Peyer's patch (tissue), 4 donors: Measurements from ENCODE around the gene RMND1.

Experiments used
- CTCF ChIP-seq, 6 experiments: fragments of 450-650 bp in 4 of 6; fragments of 200-600 bp in 2 of 6; sonication (generic) in 1 of 6; IDR thresholded peaks; one replicate each; pipeline ENCODE4 v1.5.1; 2017 to 2019; ENCODE audit warnings: antibody characterized with exemption in 6 of 6, mild to moderate bottlenecking in 3 of 6, moderate library complexity in 1 of 6
- POLR2A ChIP-seq, 2 donors: fragments of 450-650 bp; IDR thresholded peaks; one replicate each; pipeline ENCODE4 v1.5.1; 2017; ENCODE audit warnings: antibody characterized with exemption in 2 of 2, mild to moderate bottlenecking in 2 of 2, moderate library complexity in 2 of 2

DNA sequence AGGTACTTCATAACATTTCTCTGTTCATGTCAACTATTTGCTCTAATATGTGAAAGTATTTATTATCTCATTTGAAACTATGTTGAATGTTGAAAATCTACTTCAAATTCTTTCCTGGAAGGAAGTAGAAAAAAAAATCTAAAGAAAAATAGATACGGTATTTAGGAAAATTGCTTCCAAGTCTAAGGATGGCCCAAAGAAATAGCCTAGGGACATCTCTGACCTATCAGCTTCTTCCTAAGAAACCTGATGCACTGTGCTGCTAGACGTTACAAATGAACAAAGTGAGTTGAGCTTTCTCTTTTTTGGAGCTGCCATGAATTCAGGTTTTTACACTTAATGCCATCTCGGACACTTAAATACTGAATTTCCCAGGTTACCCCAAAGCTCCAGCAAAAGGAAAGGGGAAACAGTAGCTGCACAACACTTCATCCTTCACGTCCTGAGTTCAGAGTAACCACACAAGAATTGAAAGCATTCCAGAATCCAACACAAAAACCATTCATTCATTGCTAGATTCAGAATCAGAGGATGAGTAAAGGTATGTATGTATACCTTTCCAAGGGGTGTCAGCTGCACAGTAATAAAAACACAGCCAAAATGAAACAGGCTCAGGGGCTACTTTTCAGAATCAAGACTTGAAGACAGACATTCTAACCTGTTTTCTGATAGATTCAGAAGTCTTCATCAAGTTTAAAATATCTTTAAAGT is 7.9 kb downstream of the RMND1 start:
- TF ChIP-seq CTCF (IDR thresholded peaks at IDR 0.05) (no peak), POLR2A (IDR thresholded peaks at IDR 0.05) (no peak)
